Calu3 (cell line): Measurements from ENCODE around the gene ELF3. TPM values are rescaled to one million over a fixed set of nuclear protein-coding genes. Genes with fewer than 3 reads are reported as not detected.

Experiments
- BruUV-seq: library from RNA; stranded (reverse); fragments of 400-500 nt; replicated peaks from 2 replicates; lab custom pipeline; 2021; lab: Mats Ljungman, UMichigan
- CTCF ChIA-PET: fragments of 300-600 bp; sonication (Branson Sonifier 250); formaldehyde crosslinking; loops from one replicate; lab custom pipeline; 2022; ENCODE audit warnings: antibody characterized with exemption; lab: Charles Lee
- DNase-seq: peaks from one replicate; pipeline ENCODE4 v3.0.0; 2022
- H3K27ac Mint-ChIP-seq: one replicate; pipeline ENCODE4 v1.8.0; 2022; ENCODE audit warnings: mixed read lengths; ENCODE audit not compliant: unreplicated experiment
- H3K27me3 Mint-ChIP-seq: one replicate; pipeline ENCODE4 v1.8.0; 2022; ENCODE audit warnings: mixed read lengths; ENCODE audit not compliant: unreplicated experiment
- H3K36me3 Mint-ChIP-seq: one replicate; pipeline ENCODE4 v1.8.0; 2022; ENCODE audit warnings: mild to moderate bottlenecking, moderate library complexity, mixed read lengths; ENCODE audit not compliant: insufficient read depth, unreplicated experiment
- H3K4me1 Mint-ChIP-seq: one replicate; pipeline ENCODE4 v1.8.0; 2022; ENCODE audit warnings: mild to moderate bottlenecking, low read depth, mixed read lengths; ENCODE audit not compliant: unreplicated experiment
- H3K4me3 Mint-ChIP-seq: one replicate; pipeline ENCODE4 v1.8.0; 2022; ENCODE audit warnings: mild to moderate bottlenecking, low read depth, moderate library complexity, mixed read lengths; ENCODE audit not compliant: unreplicated experiment
- H3K9me3 Mint-ChIP-seq: one replicate; pipeline ENCODE4 v1.8.0; 2022; ENCODE audit warnings: low read depth, mixed read lengths; ENCODE audit not compliant: unreplicated experiment
- CTCF ChIP-seq: fragments of 200-600 bp; IDR thresholded peaks from one replicate; pipeline ENCODE4 v1.8.0; 2022; ENCODE audit warnings: antibody characterized with exemption; ENCODE audit not compliant: unreplicated experiment
- intact Hi-C: fragments of 100-400 bp; cut with micrococcal nuclease; formaldehyde crosslinking; loops from one replicate; pipeline ENCODE4 v1.10.0; 2022; ENCODE audit not compliant: unreplicated experiment
- total RNA-seq: library from RNA; stranded (reverse); gene quantifications from 2 replicates; pipeline ENCODE4 v1.2.3, GENCODE V29; 2022

The ELF3 gene
- total RNA-seq, 1 experiment from 2014 or later, result 830 TPM

GRCh38 chr1:202015662-202015937 is 5.2 kb downstream of the ELF3 start:
- Mint-ChIP-seq H3K27me3 (no peaks in the 10 kb centered on the region), H3K27ac (peak overlapping the region; percentile 89), H3K9me3 (no peaks in the 10 kb centered on the region), H3K36me3 (peaks cover 94% of the 10 kb centered on the region), H3K4me3 (peak overlapping the region; percentile 92), H3K4me1 (peaks cover 55% of the 10 kb centered on the region)
- intact Hi-C loops, result no loop called here
- no TSS peak for BruUV-seq
- no peak for TF ChIP-seq CTCF
- DNase-seq, result peak; percentile 24
- CTCF ChIA-PET, result interaction anchor here (0.6 to 5.3 kb wide), 5 partner anchors 9 to 98 kb away, joined by 3 to 27 read pairs (median 8); no protein-coding TSS in a partner anchor

GRCh38 chr1:202016022-202016810 is 5.8 kb downstream of the ELF3 start:
- Mint-ChIP-seq H3K36me3 (peaks cover 88% of the 10 kb centered on the region), H3K27me3 (no peaks in the 10 kb centered on the region), H3K4me3 (peak overlapping the region; percentile 92), H3K27ac (peak overlapping the region; percentile 89), H3K9me3 (no peaks in the 10 kb centered on the region), H3K4me1 (peaks cover 55% of the 10 kb centered on the region)
- intact Hi-C loops, result no loop called here
- CTCF ChIA-PET, result interaction anchor here (0.5 to 5.3 kb wide), 6 partner anchors 9 to 97 kb away, joined by 3 to 27 read pairs (median 6); no protein-coding TSS in a partner anchor
- TF ChIP-seq CTCF, result no peak
- no TSS peak for BruUV-seq
- DNase-seq, result peak; percentile 28

GRCh38 chr1:202016811-202017748 is 6.7 kb downstream of the ELF3 start:
- TF ChIP-seq CTCF, result no peak
- Mint-ChIP-seq H3K4me1 (peaks cover 63% of the 10 kb centered on the region), H3K27ac (peak overlapping the region; percentile 89), H3K36me3 (peaks cover 86% of the 10 kb centered on the region), H3K27me3 (no peaks in the 10 kb centered on the region), H3K9me3 (no peaks in the 10 kb centered on the region), H3K4me3 (peak overlapping the region; percentile 92)
- CTCF ChIA-PET, result interaction anchor here (0.5 to 5.3 kb wide), 15 partner anchors 10 to 135 kb away, joined by 3 to 27 read pairs (median 8); no protein-coding TSS in a partner anchor
- intact Hi-C loops, result no loop called here
- TSS peak; percentile 39 for BruUV-seq
- DNase-seq, result no peak

GRCh38 chr1:202017749-202018467 is 7.5 kb downstream of the ELF3 start:
- intact Hi-C loops, result loop anchor here (1.0 to 2.0 kb wide), 4 partner anchors 28 to 89 kb away; no protein-coding TSS in a partner anchor
- H3K4me1 Mint-ChIP-seq, result peaks cover 71% of the 10 kb centered on the region
- peak; percentile 89 for DNase-seq
- peaks cover 86% of the 10 kb centered on the region for H3K36me3 Mint-ChIP-seq
- no peaks in the 10 kb centered on the region for H3K27me3 Mint-ChIP-seq
- H3K4me3 Mint-ChIP-seq, result peak overlapping the region; percentile 92
- H3K27ac Mint-ChIP-seq, result peak overlapping the region; percentile 89
- CTCF ChIA-PET, result interaction anchor here (0.6 to 5.3 kb wide), 13 partner anchors 10 to 612 kb away, joined by 3 to 27 read pairs (median 8); no protein-coding TSS in a partner anchor
- H3K9me3 Mint-ChIP-seq, result no peaks in the 10 kb centered on the region
- BruUV-seq, result no TSS peak
- no peak for TF ChIP-seq CTCF
